HG03439 (cell line): ENCODE measurements around the gene GTPBP10.
A peak's percentile ranks its signal among the peaks of the same experiment; 100 is the strongest.

ENCODE experiments used
- ATAC-seq: cut with Tn5 transposase; IDR thresholded peaks from one replicate; pipeline ENCODE4 v1.9.1; 2021; ENCODE audit warnings: mild to moderate bottlenecking, moderate library complexity; ENCODE audit not compliant: unreplicated experiment

GTPBP10 gene

GRCh38 chr7:90351987-90352386 lies 5.5 kb downstream of the GTPBP10 start:
- no peak for ATAC-seq

GRCh38 chr7:90383422-90383821 lies 36.9 kb downstream of the GTPBP10 start:
- ATAC-seq, result no peak

- ATAC-seq, result no peak
Observed at GRCh38 chr7:90383861-90384260, 37.3 kb downstream of the GTPBP10 start.

GRCh38 chr7:90384433-90384832 lies 37.9 kb downstream of the GTPBP10 start:
- no peak for ATAC-seq

GRCh38 chr7:90387470-90388240 lies 41.1 kb downstream of the GTPBP10 start:
- no peak for ATAC-seq

- ATAC-seq, result no peak
Observed at GRCh38 chr7:90390926-90391325, 44.4 kb downstream of the GTPBP10 start.

- ATAC-seq, result no peak
Observed at GRCh38 chr7:90391488-90391887, 45.0 kb downstream of the GTPBP10 start.

- no peak for ATAC-seq
Observed at GRCh38 chr7:90396420-90396819, 49.9 kb downstream of the GTPBP10 start.

GRCh38 chr7:90401989-90402388 lies 55.5 kb downstream of the GTPBP10 start:
- ATAC-seq, result no peak

GRCh38 chr7:90402785-90403173 lies 56.3 kb downstream of the GTPBP10 start:
- ATAC-seq, result no peak

GRCh38 chr7:90403174-90404113 lies 56.9 kb downstream of the GTPBP10 start, which contains the start of gene CLDN12:
TSS of gene CLDN12 (plus strand) at chr7:90403461. CDS start at chr7:90412677, 9,216 bp downstream.
- ATAC-seq, result peak; percentile 95

GRCh38 chr7:90404777-90405176 lies 58.3 kb downstream of the GTPBP10 start:
- no peak for ATAC-seq

GRCh38 chr7:90407484-90407821 lies 60.9 kb downstream of the GTPBP10 start:
- ATAC-seq, result no peak

GRCh38 chr7:90408142-90408541 lies 61.6 kb downstream of the GTPBP10 start:
- ATAC-seq, result no peak

- no peak for ATAC-seq
Observed at GRCh38 chr7:90409667-90410066, 63.2 kb downstream of the GTPBP10 start.

GRCh38 chr7:90411510-90411909 lies 65.0 kb downstream of the GTPBP10 start:
- ATAC-seq, result no peak

- ATAC-seq, result no peak
Observed at GRCh38 chr7:90412458-90413184, 66.1 kb downstream of the GTPBP10 start.

GRCh38 chr7:90413185-90413528 lies 66.6 kb downstream of the GTPBP10 start:
- no peak for ATAC-seq

- ATAC-seq, result no peak
Observed at GRCh38 chr7:90421651-90422050, 75.1 kb downstream of the GTPBP10 start.

- peak; percentile 95 for ATAC-seq
Observed at GRCh38 chr7:90424720-90425119, 78.2 kb downstream of the GTPBP10 start.

- no peak for ATAC-seq
Observed at GRCh38 chr7:90425376-90425775, 78.9 kb downstream of the GTPBP10 start.
